Astrocyte of the spinal cord (primary cell): Measurements from ENCODE around the gene CRB2.

Source experiments
- DNase-seq: peaks from one replicate; pipeline ENCODE4 v3.0.0; 2011; ENCODE audit warnings: low read depth, low spot score
- H3K4me3 ChIP-seq: 2 replicates; pipeline ENCODE4 v1.5.1; 2011; ENCODE audit warnings: low read depth, mild to moderate bottlenecking, low read length, moderate library complexity
- CTCF ChIP-seq: IDR thresholded peaks from 2 replicates; pipeline ENCODE4 v1.5.1; 2012; ENCODE audit warnings: low read depth, mild to moderate bottlenecking, low read length, inconsistent platforms
- in situ Hi-C: cut with HindIII; loops from 2 replicates; pipeline ENCODE4 v1.10.0; 2017; ENCODE audit warnings: low sequenced_read_pairs

Gene CRB2

GRCh38 chr9:123359546-123359945 lies 3.5 kb downstream of the CRB2 start:
- no peak overlapping the region for H3K4me3 ChIP-seq
- no peak for TF ChIP-seq CTCF
- in situ Hi-C loops: no loop called here
- DNase-seq: no peak

DNA sequence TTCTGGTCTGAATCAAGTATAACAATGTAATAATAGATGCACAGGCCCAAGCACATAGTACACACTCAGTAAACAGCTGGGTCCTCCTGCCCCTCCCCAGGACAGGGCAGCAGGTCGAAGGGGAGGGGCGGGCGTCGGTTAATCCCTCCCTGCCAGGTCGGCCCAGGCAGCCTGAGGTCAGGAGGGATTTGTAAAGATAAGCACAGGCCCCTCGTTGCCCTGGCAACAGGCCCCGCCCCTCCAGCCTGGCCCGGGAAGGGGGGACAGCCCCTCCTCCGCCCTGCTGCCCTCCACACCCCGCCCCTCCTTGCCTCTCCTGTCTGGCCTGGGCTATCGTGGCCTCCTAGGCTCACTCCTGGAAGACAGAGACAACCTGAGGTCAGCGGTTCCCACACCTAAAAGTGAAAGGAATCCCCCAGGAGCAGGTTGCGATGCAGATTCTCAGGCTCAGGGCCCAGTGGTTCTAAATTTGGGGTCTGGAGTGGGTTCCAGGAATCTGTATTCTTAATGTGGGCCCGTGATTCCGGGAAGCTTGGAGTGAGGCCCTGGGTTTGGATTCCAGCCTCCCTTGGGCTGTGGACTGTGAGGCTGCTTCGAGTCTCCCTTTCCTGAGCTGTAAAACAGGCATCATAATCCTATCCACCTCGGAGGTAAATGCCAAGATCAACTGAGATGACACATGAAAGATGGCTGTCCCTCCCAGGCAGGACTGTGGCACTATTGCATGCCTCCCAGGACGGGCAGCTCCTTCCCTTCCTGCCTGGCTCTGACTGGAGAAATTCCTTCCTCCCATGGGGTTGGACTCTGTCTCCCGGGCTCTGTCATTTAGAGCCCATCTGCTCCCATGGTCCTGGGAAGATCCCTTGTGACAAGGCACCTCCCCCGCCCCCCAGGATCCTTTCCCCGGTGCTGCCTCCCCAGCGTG lies 4.4 kb downstream of the CRB2 start:
- no peak overlapping the region for H3K4me3 ChIP-seq
- DNase-seq: no peak
- no peak for TF ChIP-seq CTCF
- in situ Hi-C loops: no loop called here

DNA sequence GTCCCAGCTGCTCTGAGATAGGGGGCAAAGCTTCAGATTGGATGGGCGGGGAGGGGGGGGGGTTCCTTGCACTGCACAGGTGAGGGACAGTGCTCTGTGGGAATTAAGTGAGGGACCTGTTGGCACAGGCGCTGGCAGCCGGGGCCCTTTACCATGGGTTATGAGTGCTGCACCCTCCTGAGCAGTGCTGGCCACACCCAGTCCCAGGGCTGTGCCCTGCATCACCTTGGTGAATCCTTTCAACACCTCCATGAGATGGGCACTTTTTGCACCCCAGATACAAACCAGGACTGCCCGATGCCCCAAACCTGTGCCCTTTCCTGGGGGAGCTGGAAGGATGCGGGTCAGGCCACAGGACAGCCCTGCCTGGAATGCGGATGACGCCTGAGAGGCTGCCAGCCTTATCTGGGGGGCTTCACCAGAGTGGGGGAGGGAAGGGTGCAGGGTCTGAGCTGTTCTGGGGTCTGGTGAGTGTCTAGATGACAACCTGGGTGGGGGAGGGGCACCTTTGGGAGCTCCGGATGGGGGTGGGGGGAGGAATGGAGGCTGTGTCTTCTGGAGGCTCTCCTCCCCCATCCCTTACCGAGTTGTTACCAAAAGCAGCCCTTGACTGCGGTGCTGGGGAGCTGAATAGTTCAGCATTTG lies 5.2 kb downstream of the CRB2 start:
- no peak for TF ChIP-seq CTCF
- in situ Hi-C loops: no loop called here
- no peak overlapping the region for H3K4me3 ChIP-seq
- no peak for DNase-seq

DNA sequence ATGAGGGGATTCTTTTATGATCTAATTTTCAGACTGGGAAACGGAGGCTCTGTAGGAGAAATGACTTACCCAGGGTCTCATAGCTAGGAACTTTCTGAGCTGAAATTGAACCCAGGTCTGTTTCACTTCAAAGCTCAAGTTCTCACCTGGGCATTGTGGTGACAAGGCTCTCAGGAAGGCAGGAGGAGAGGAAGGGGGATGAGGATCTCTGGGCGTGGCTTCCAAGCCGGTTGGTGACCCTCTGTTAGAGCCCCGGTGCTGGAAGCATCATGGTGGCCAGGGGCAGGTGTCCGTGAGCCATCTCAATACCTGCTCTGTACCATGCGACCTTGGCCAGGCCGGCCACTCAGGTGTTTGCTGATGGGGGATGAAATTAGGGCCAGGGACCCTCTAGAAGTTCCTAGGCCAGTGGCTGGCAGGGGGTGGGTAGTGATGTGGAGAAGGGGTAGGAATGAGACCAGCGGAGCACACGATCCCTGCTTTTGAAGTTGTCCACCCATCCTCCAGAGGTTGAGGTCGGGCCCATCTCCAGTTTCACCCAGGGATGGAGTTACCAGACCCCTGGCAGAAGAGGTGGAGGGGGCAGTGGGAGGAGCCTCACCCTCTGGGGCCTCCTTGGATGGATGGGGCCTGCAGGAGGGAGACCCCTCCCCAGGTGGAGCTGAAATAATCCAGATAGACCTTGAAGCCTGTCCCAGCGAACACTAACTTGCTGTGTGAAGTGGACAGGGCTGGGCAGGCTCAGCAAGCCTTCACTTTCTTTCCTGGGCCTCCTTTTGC lies 5.9 kb downstream of the CRB2 start:
- H3K4me3 ChIP-seq: no peak overlapping the region
- TF ChIP-seq CTCF: no peak
- DNase-seq: no peak
- in situ Hi-C loops: no loop called here

- TF ChIP-seq CTCF: no peak
- DNase-seq: no peak
- H3K4me3 ChIP-seq: no peak overlapping the region
- in situ Hi-C loops: no loop called here
Observed at GRCh38 chr9:123362856-123363255, 6.9 kb downstream of the CRB2 start.

DNA sequence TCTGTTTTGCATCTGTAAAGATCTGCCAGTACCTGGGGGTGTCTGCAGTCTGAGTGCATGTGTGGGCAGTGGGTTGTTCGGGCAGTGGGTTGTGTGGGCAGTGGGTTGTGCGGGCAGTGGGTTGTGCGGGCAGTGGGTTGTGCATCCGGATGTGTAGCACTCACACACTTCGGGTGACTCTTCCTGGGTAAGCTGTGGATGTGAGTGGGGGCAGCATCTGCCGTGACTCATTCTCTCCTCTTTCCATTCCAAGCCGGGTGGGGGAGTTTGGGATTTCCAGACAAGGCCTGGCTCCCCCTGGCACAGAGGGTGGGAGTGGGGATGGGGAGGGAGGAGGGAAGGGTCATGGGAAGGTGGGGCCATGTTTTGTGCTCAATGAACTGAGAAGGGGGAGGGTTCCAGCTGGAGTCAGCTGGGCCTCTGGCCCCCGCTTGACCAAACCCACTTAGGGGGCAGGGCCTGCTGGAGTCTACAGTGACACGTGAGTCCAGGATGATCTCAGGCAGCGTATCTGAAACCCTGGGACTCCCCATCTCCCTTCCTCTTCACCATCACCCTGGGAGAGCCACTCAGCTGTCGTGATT lies 8.3 kb downstream of the CRB2 start:
- no peak for TF ChIP-seq CTCF
- DNase-seq: peak; percentile 43
- H3K4me3 ChIP-seq: no peak overlapping the region
- in situ Hi-C loops: no loop called here
